Measurements from ENCODE around the gene PWWP2A. TPM values are rescaled to one million over a fixed set of nuclear protein-coding genes. Genes with fewer than 3 reads are reported as not detected.
A peak's percentile ranks its signal among the peaks of the same experiment; 100 is the strongest.

PWWP2A gene
- total RNA-seq, 1 experiment from 2014 or later, result 15.3 TPM

GRCh38 chr5:160155017-160155750 is 35.9 kb upstream of the PWWP2A start:
- no peaks in the 10 kb centered on the region for H3K27me3 ChIP-seq (ENCODE audit: low read length)
- peaks cover 7% of the 10 kb centered on the region for H3K4me1 ChIP-seq (ENCODE audit: insufficient read depth, low read length)
- H3K36me3 ChIP-seq (ENCODE audit: low read depth, low read length), result no peaks in the 10 kb centered on the region
- intact Hi-C loops (cut with micrococcal nuclease), result no loop called here
- ATAC-seq, result no peak
- H3K9me2 ChIP-seq (replicated peaks; ENCODE audit: low read length), result no peaks in the 10 kb centered on the region
- no peaks in the 10 kb centered on the region for H3K79me2 ChIP-seq (ENCODE audit: low read length)
- no peak overlapping the region for H3K27ac ChIP-seq (ENCODE audit: low read length)
- H3K4me2 ChIP-seq (ENCODE audit: low read length), result no peak overlapping the region
- ChIA-PET POLR2A (ENCODE audit: unreplicated experiment) (no interaction called here), CTCF (no interaction called here)
- no peaks in the 10 kb centered on the region for H3F3A ChIP-seq (ENCODE audit: low read length, unreplicated experiment)
- H3K9ac ChIP-seq (ENCODE audit: low read length), result no peak overlapping the region
- TF ChIP-seq EZH2phosphoT487 (IDR thresholded peaks at IDR 0.05; ENCODE audit: borderline replicate concordance, low read length) (no peak), EZH2 (IDR thresholded peaks at IDR 0.05; ENCODE audit: low read length, unreplicated experiment) (no peak), CTCF (conservative IDR thresholded peaks at IDR 0.05; ENCODE audit: low read depth, low read length) (no peak)
- BruUV-seq (replicated peaks), result no TSS peak
- no peak overlapping the region for H2AFZ ChIP-seq (ENCODE audit: low read length)
- H4K20me1 ChIP-seq (ENCODE audit: low read length), result no peaks in the 10 kb centered on the region
- H3K9me3 ChIP-seq (ENCODE audit: low read length), result no peaks in the 10 kb centered on the region
- peak; percentile 59 for DNase-seq
- no peak overlapping the region for H3K4me3 ChIP-seq (ENCODE audit: low read length)

GRCh38 chr5:160152901-160153300 is 33.7 kb upstream of the PWWP2A start:
- no peaks in the 10 kb centered on the region for H3K9me3 ChIP-seq (ENCODE audit: low read length)
- POLR2A ChIA-PET (ENCODE audit: unreplicated experiment), result no interaction called here

More at GRCh38 chr5:160152901-160153300, 33.7 kb upstream of the PWWP2A start:
- Histone ChIP-seq H3K36me3 (ENCODE audit: low read depth, low read length) (no peaks in the 10 kb centered on the region), H3K9me2 (replicated peaks; ENCODE audit: low read length) (no peaks in the 10 kb centered on the region), H3K9ac (ENCODE audit: low read length) (no peak overlapping the region), H3K4me1 (ENCODE audit: insufficient read depth, low read length) (peaks cover 7% of the 10 kb centered on the region), H3F3A (ENCODE audit: low read length, unreplicated experiment) (no peaks in the 10 kb centered on the region), H3K79me2 (ENCODE audit: low read length) (no peaks in the 10 kb centered on the region), H2AFZ (ENCODE audit: low read length) (no peak overlapping the region), H4K20me1 (ENCODE audit: low read length) (no peaks in the 10 kb centered on the region), H3K4me3 (ENCODE audit: low read length) (no peak overlapping the region), H3K27ac (ENCODE audit: low read length) (no peak overlapping the region), H3K4me2 (ENCODE audit: low read length) (no peak overlapping the region), H3K27me3 (ENCODE audit: low read length) (no peaks in the 10 kb centered on the region)
- CTCF ChIA-PET, result no interaction called here
- BruUV-seq (replicated peaks), result no TSS peak
- DNase-seq, result no peak
- TF ChIP-seq EZH2phosphoT487 (IDR thresholded peaks at IDR 0.05; ENCODE audit: borderline replicate concordance, low read length), result no peak
- TF ChIP-seq CTCF (conservative IDR thresholded peaks at IDR 0.05; ENCODE audit: low read depth, low read length), result no peak
- TF ChIP-seq EZH2 (IDR thresholded peaks at IDR 0.05; ENCODE audit: low read length, unreplicated experiment), result no peak
- intact Hi-C loops (cut with micrococcal nuclease), result no loop called here
- no peak for ATAC-seq

Data from PC-3 (cell line).